HG03159 (cell line): ENCODE measurements around the gene USF1.
"Not testable (repeated sequence)": the region's sequence is repeated elsewhere in the genome, so short reads cannot be mapped to it uniquely, and the experiment has no call there.

Experiments
- ATAC-seq: cut with Tn5 transposase; IDR thresholded peaks from one replicate; pipeline ENCODE4 v1.9.1; 2021; ENCODE audit warnings: mild to moderate bottlenecking, moderate library complexity; ENCODE audit not compliant: unreplicated experiment

The USF1 gene

GRCh38 chr1:160992036-160992435 lies 53.7 kb downstream of the USF1 start:
- not testable (repeated sequence) for ATAC-seq
